IMR-90 (cell line): ENCODE results near the gene CCDC88B. TPM values are rescaled to one million over a fixed set of nuclear protein-coding genes. Genes with fewer than 3 reads are reported as not detected.

Source experiments
- ATAC-seq: fragments of 200-7000 bp; cut with Tn5 transposase; 2 replicates; pipeline ENCODE4 v1.9.1; 2020; ENCODE audit warnings: low read depth, mild to moderate bottlenecking, moderate library complexity
- BruUV-seq: library from RNA; stranded (reverse); fragments of 400-500 nt; replicated peaks from 2 replicates; lab custom pipeline; 2021; lab: Mats Ljungman, UMichigan
- CTCF ChIA-PET: fragments of 300-600 bp; formaldehyde crosslinking; extraction: SDS; loops from one replicate; lab custom pipeline; 2021; ENCODE audit warnings: antibody characterized with exemption; lab: Yijun Ruan, JAX
- POLR2A ChIA-PET: fragments of 300-600 bp; sonication (Branson Sonifier 250); formaldehyde crosslinking; loops from one replicate; lab custom pipeline; 2022; ENCODE audit warnings: antibody characterized with exemption; ENCODE audit not compliant: unreplicated experiment; lab: Charles Lee
- DNase-seq: peaks from one replicate; pipeline ENCODE4 v3.0.0; 2013
- H2AFZ ChIP-seq: replicated peaks from 2 replicates; pipeline ENCODE3; 2013; ENCODE audit warnings: low read length, mild to moderate bottlenecking; ENCODE audit not compliant: poor library complexity
- H2AK5ac ChIP-seq: 2 replicates; pipeline ENCODE4 v1.6.1; 2013; ENCODE audit warnings: low read depth, low read length, inconsistent platforms
- H2AK9ac ChIP-seq: replicated peaks from 2 replicates; pipeline ENCODE3; 2013; ENCODE audit warnings: mild to moderate bottlenecking, low read depth, low read length, moderate library complexity; ENCODE audit not compliant: poor library complexity
- H2BK120ac ChIP-seq: 2 replicates; pipeline ENCODE4 v1.6.1; 2013; ENCODE audit warnings: low read depth, low read length, inconsistent platforms
- H2BK15ac ChIP-seq: 3 replicates; pipeline ENCODE4 v1.6.1; 2013; ENCODE audit warnings: low read depth, low read length, inconsistent platforms
- H2BK20ac ChIP-seq: 2 replicates; pipeline ENCODE4 v1.6.1; 2013; ENCODE audit warnings: low read depth, mild to moderate bottlenecking, inconsistent platforms, low read length, moderate library complexity
- H2BK5ac ChIP-seq: 2 replicates; pipeline ENCODE4 v1.6.1; 2013; ENCODE audit warnings: mild to moderate bottlenecking, low read depth, low read length, inconsistent platforms; ENCODE audit not compliant: poor library complexity, severe bottlenecking
- H3K14ac ChIP-seq: replicated peaks from 2 replicates; pipeline ENCODE4 v1.6.1; 2013; ENCODE audit warnings: low read depth, low read length, inconsistent platforms
- H3K18ac ChIP-seq: 2 replicates; pipeline ENCODE4 v1.6.1; 2013; ENCODE audit warnings: low read depth, low read length, control low read depth
- H3K23ac ChIP-seq: 2 replicates; pipeline ENCODE4 v1.6.1; 2013; ENCODE audit warnings: low read depth, low read length, inconsistent platforms
- H3K27ac ChIP-seq: 2 replicates; pipeline ENCODE4 v1.5.1; 2013; ENCODE audit warnings: mild to moderate bottlenecking, control low read depth, low read length; ENCODE audit not compliant: insufficient read depth
- H3K27me3 ChIP-seq: 2 replicates; pipeline ENCODE4 v1.6.1; 2013; ENCODE audit warnings: low read length; ENCODE audit not compliant: control insufficient read depth, insufficient read depth
- H3K36me3 ChIP-seq: 2 replicates; pipeline ENCODE4 v1.6.1; 2013; ENCODE audit warnings: low read length, mixed read lengths; ENCODE audit not compliant: control insufficient read depth, insufficient read depth
- H3K4ac ChIP-seq: 2 replicates; pipeline ENCODE4 v1.6.1; 2013; ENCODE audit warnings: low read depth, low read length, inconsistent platforms
- H3K4me1 ChIP-seq: 2 replicates; pipeline ENCODE4 v1.6.1; 2013; ENCODE audit warnings: low read length, mixed read lengths; ENCODE audit not compliant: control insufficient read depth, insufficient read depth
- H3K4me2 ChIP-seq: 2 replicates; pipeline ENCODE4 v1.6.1; 2013; ENCODE audit warnings: low read depth, mild to moderate bottlenecking, control low read depth, low read length, moderate library complexity
- H3K4me3 ChIP-seq: 2 replicates; pipeline ENCODE4 v1.5.1; 2013; ENCODE audit warnings: low read depth, mild to moderate bottlenecking, control low read depth, low read length, moderate library complexity; ENCODE audit not compliant: insufficient read depth
- H3K56ac ChIP-seq: 2 replicates; pipeline ENCODE4 v1.6.1; 2013; ENCODE audit warnings: low read length, inconsistent platforms; ENCODE audit not compliant: insufficient read depth; ENCODE audit errors: extremely low read depth
- H3K79me1 ChIP-seq, 2 experiments: 2 replicates each; pipeline ENCODE4 v1.6.1; 2013; ENCODE audit warnings: low read length in 2 of 2, inconsistent platforms in 1 of 2, low read depth in 1 of 2
- H3K9ac ChIP-seq: 2 replicates; pipeline ENCODE4 v1.6.1; 2013; ENCODE audit warnings: low read depth, low read length, control low read depth
- H3K9me1 ChIP-seq: 2 replicates; pipeline ENCODE4 v1.6.1; 2013; ENCODE audit warnings: low read length, inconsistent platforms; ENCODE audit not compliant: insufficient read depth
- H3K9me3 ChIP-seq: 2 replicates; pipeline ENCODE4 v1.6.1; 2013; ENCODE audit warnings: low read length; ENCODE audit not compliant: control insufficient read depth, insufficient read depth
- H4K20me1 ChIP-seq: 2 replicates; pipeline ENCODE4 v1.6.1; 2013; ENCODE audit warnings: low read length, inconsistent platforms; ENCODE audit not compliant: insufficient read depth
- H4K5ac ChIP-seq: 2 replicates; pipeline ENCODE4 v1.6.1; 2013; ENCODE audit warnings: mild to moderate bottlenecking, low read depth, low read length, control low read depth
- H4K8ac ChIP-seq, 2 experiments: 2 replicates each; pipeline ENCODE4 v1.6.1; 2013; ENCODE audit warnings: low read depth in 2 of 2, low read length in 2 of 2, control low read depth in 1 of 2, inconsistent platforms in 1 of 2
- H4K91ac ChIP-seq: 2 replicates; pipeline ENCODE4 v1.6.1; 2013; ENCODE audit warnings: low read depth, low read length, inconsistent platforms; ENCODE audit not compliant: insufficient read depth
- BHLHE40 ChIP-seq: fragments of 150-350 bp; IDR thresholded peaks from 2 replicates; pipeline ENCODE4 v1.6.1; 2016; ENCODE audit warnings: mild to moderate bottlenecking, low read depth, low read length
- CEBPB ChIP-seq: IDR thresholded peaks from 2 replicates; pipeline ENCODE4 v1.6.1; 2012; ENCODE audit warnings: low read depth, low read length, improper control_type of control experiment
- CTCF ChIP-seq: conservative IDR thresholded peaks from 2 replicates; pipeline ENCODE4 v1.5.1; 2012; ENCODE audit warnings: mild to moderate bottlenecking, low read depth, low read length, improper control_type of control experiment
- FOS ChIP-seq: fragments of 150-350 bp; IDR thresholded peaks from 2 replicates; pipeline ENCODE4 v1.6.1; 2016; ENCODE audit warnings: low read depth, low read length
- MAFK ChIP-seq: IDR thresholded peaks from 2 replicates; pipeline ENCODE4 v1.6.1; 2012; ENCODE audit warnings: low read depth, low read length, improper control_type of control experiment
- MAZ ChIP-seq: IDR thresholded peaks from 2 replicates; pipeline ENCODE4 v1.6.1; 2012; ENCODE audit warnings: low read depth, mild to moderate bottlenecking, low read length, improper control_type of control experiment, moderate library complexity, borderline replicate concordance
- MXI1 ChIP-seq: IDR thresholded peaks from 2 replicates; pipeline ENCODE4 v1.6.1; 2012; ENCODE audit warnings: low read depth, mild to moderate bottlenecking, low read length, moderate library complexity, borderline replicate concordance
- RAD21 ChIP-seq: IDR thresholded peaks from 2 replicates; pipeline ENCODE4 v1.6.1; 2012; ENCODE audit warnings: low read length, improper control_type of control experiment
- RCOR1 ChIP-seq: IDR thresholded peaks from 2 replicates; pipeline ENCODE4 v1.6.1; 2012; ENCODE audit warnings: mild to moderate bottlenecking, low read length, improper control_type of control experiment; ENCODE audit not compliant: insufficient replicate concordance
- RFX5 ChIP-seq: IDR thresholded peaks from 2 replicates; pipeline ENCODE4 v1.8.0; 2012; ENCODE audit warnings: low read depth, mild to moderate bottlenecking, low read length, moderate library complexity
- SMC3 ChIP-seq: fragments of 150-350 bp; IDR thresholded peaks from 2 replicates; pipeline ENCODE4 v1.6.1; 2016; ENCODE audit warnings: low read depth, mild to moderate bottlenecking, antibody characterized with exemption, low read length, moderate library complexity
- WGBS, 2 experiments: methylation state at CpG; one replicate each; pipeline versions ENCODE4 v1.1.5 to v1.1.7; 2013; ENCODE audit warnings: missing lambda C conversion rate in 2 of 2; ENCODE audit not compliant: insufficient read length in 1 of 2; ENCODE audit errors: extremely low coverage in 2 of 2; 5-methylcytosine and 5-hydroxymethylcytosine counted together
- dilution Hi-C: fragments of 300-500 bp; cut with HindIII; formaldehyde crosslinking; loops from one replicate; pipeline ENCODE4 v1.14.3; 2018; ENCODE audit warnings: low sequenced_read_pairs; ENCODE audit not compliant: unreplicated experiment
- in situ Hi-C: fragments of 300-500 bp; cut with MboI; formaldehyde crosslinking; loops from 3 replicates; pipeline ENCODE4 v1.14.3; 2019; ENCODE audit warnings: low sequenced_read_pairs, inconsistent platforms, mixed read lengths
- intact Hi-C: fragments of 100-400 bp; cut with micrococcal nuclease; formaldehyde crosslinking; loops from 2 replicates; pipeline ENCODE4 v1.10.0; 2022
- polyA plus RNA-seq, 3 experiments: library from polyadenylated mRNA; depleted of rRNA; stranded (reverse); fragments of >200 nt; gene quantifications; 2 replicates each; pipeline ENCODE4 v1.2.3, GENCODE V29; 2012; ENCODE audit warnings: low replicate concordance in 1 of 3
- total RNA-seq: library from RNA; depleted of rRNA; stranded (reverse); fragments of >200 nt; gene quantifications from 2 replicates; pipeline ENCODE4 v1.2.3, GENCODE V29; 2012
- TF ChIP-seq, protein P1 (sequence below): fragments of 150-350 bp; IDR thresholded peaks from 2 replicates; pipeline ENCODE4 v1.6.1; 2016; ENCODE audit warnings: low read depth, mild to moderate bottlenecking, low read length, moderate library complexity, borderline replicate concordance

Gene CCDC88B
- total and polyA plus RNA-seq, 2 of the 4 experiments (the other 2 are of a cell fraction) = 1.3 to 2.5 TPM

GRCh38 chr11:64333556-64333955 lies 6.4 kb upstream of the CCDC88B start:
- H3K4me3 ChIP-seq = no peak overlapping the region
- no peak overlapping the region for H3K27ac ChIP-seq
- H3K23ac ChIP-seq = no peak overlapping the region
- no peak overlapping the region for H2AK9ac ChIP-seq
- H3K27me3 ChIP-seq = no peaks in the 10 kb centered on the region
- no peak overlapping the region for H2AFZ ChIP-seq
- H4K5ac ChIP-seq = no peak overlapping the region
- no peak overlapping the region for H2AK5ac ChIP-seq
- H4K8ac ChIP-seq = no peak overlapping the region
- no peak overlapping the region for H3K9ac ChIP-seq
- no peaks in the 10 kb centered on the region for H3K79me1 ChIP-seq
- H3K9me1 ChIP-seq = peaks cover 8% of the 10 kb centered on the region
- H4K91ac ChIP-seq = no peak overlapping the region
- 0 out of 2 replicates have a peak, but pooled peaks cover 3% of the 10 kb centered on the region for H4K20me1 ChIP-seq
- H2BK20ac ChIP-seq = no peak overlapping the region
- dilution Hi-C loops (no loop called here), intact Hi-C loops (no loop called here), in situ Hi-C loops (no loop called here)
- no peak overlapping the region for H2BK120ac ChIP-seq
- ATAC-seq (no peak), DNase-seq (no peak)
- no CpG with 5 or more reads among the region's 8 CpGs for WGBS, 2 experiments
- H3K4ac ChIP-seq = 0 out of 2 replicates have a peak overlapping the region, but pooled peaks have one; percentile 42
- POLR2A ChIA-PET = interaction anchor here (0.6 kb wide), 1 partner anchor 61 kb away, joined by 3 read pairs; no protein-coding TSS in a partner anchor
- H3K36me3 ChIP-seq = no peaks in the 10 kb centered on the region
- no peak overlapping the region for H3K56ac ChIP-seq
- TF ChIP-seq BHLHE40 (no peak), SMC3 (no peak), FOS (no peak), MAZ (no peak), MXI1 (no peak), RAD21 (no peak), MAFK (no peak), RCOR1 (no peak), CTCF (no peak), CEBPB (no peak), RFX5 (no peak)
- TF ChIP-seq, protein P1, sequence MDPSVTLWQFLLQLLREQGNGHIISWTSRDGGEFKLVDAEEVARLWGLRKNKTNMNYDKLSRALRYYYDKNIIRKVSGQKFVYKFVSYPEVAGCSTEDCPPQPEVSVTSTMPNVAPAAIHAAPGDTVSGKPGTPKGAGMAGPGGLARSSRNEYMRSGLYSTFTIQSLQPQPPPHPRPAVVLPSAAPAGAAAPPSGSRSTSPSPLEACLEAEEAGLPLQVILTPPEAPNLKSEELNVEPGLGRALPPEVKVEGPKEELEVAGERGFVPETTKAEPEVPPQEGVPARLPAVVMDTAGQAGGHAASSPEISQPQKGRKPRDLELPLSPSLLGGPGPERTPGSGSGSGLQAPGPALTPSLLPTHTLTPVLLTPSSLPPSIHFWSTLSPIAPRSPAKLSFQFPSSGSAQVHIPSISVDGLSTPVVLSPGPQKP = no peak
- H3K14ac ChIP-seq = no peak overlapping the region
- no peak overlapping the region for H2BK15ac ChIP-seq
- H3K9me3 ChIP-seq = no peaks in the 10 kb centered on the region
- H3K4me1 ChIP-seq = peaks cover 7% of the 10 kb centered on the region
- H3K4me2 ChIP-seq = no peak overlapping the region
- CTCF ChIA-PET = interaction anchor here (0.6 to 1.7 kb wide), 2 partner anchors 9 kb away, joined by 3 to 4 read pairs; no protein-coding TSS in a partner anchor
- H3K18ac ChIP-seq = no peak overlapping the region
- no peak overlapping the region for H2BK5ac ChIP-seq
- BruUV-seq = no TSS peak
